Breast epithelium (tissue), 3 donors: ENCODE data around the gene BRAT1.

Experiments
- CTCF ChIP-seq, 3 donors: fragments of 450-650 bp; IDR thresholded peaks; one replicate each; pipeline ENCODE4 v1.5.1; 2016 to 2017; ENCODE audit warnings: antibody characterized with exemption in 3 of 3, mild to moderate bottlenecking in 3 of 3, moderate library complexity in 3 of 3
- POLR2AphosphoS5 ChIP-seq, 3 donors: sonication (generic); formaldehyde crosslinking; IDR thresholded peaks; one replicate each; pipeline ENCODE4 v1.6.1; 2017; ENCODE audit warnings: antibody characterized with exemption in 3 of 3

GRCh38 chr7:2575733-2576340, 20.5 kb upstream of the BRAT1 start:
- TF ChIP-seq CTCF (IDR thresholded peaks at IDR 0.05), result no peak
- no peak for TF ChIP-seq POLR2AphosphoS5 (IDR thresholded peaks at IDR 0.05)
